Uterus (tissue), 4 donors: ENCODE data around the gene RAX2. TPM values are rescaled to one million over a fixed set of nuclear protein-coding genes. Genes with fewer than 3 reads are reported as not detected.

Experiments used
- DNase-seq, 2 donors: peaks; one replicate each; pipeline ENCODE4 v3.0.0-alpha.2; 2019 to 2020
- H3K27ac ChIP-seq, 2 donors: fragments of 200-600 bp; sonication (generic); 1 replicate in 1 of 2; 2 replicates in 1 of 2; pipeline ENCODE4 v1.5.1; 2016 to 2018
- H3K27me3 ChIP-seq, 2 donors: fragments of 200-600 bp; sonication (generic); one replicate each; pipeline ENCODE4 v1.5.1; 2018 to 2019; ENCODE audit warnings: control low read depth in 1 of 2
- H3K36me3 ChIP-seq, 2 donors: fragments of 200-600 bp; sonication (generic); one replicate each; pipeline ENCODE4 v1.5.1; 2019; ENCODE audit warnings: control low read depth in 1 of 2
- H3K4me1 ChIP-seq, 2 donors: fragments of 200-600 bp; sonication (generic); one replicate each; pipeline ENCODE4 v1.5.1; 2018 to 2019; ENCODE audit warnings: control low read depth in 1 of 2
- H3K4me3 ChIP-seq, 2 donors: fragments of 200-600 bp; sonication (generic); 1 replicate in 1 of 2; 2 replicates in 1 of 2; pipeline ENCODE4 v1.5.1; 2018 to 2019; ENCODE audit warnings: mild to moderate bottlenecking in 1 of 2
- H3K9me3 ChIP-seq, 2 donors: fragments of 200-600 bp; sonication (generic); one replicate each; pipeline ENCODE4 v1.5.1; 2019; ENCODE audit warnings: control low read depth in 1 of 2
- CTCF ChIP-seq, 4 experiments: fragments of 200-600 bp in 2 of 4; fragments of 450-650 bp in 2 of 4; sonication (generic) in 2 of 4; IDR thresholded peaks; one replicate each; pipeline ENCODE4 v1.5.1; 2016 to 2019; ENCODE audit warnings: antibody characterized with exemption in 4 of 4, mild to moderate bottlenecking in 2 of 4, moderate library complexity in 1 of 4
- POLR2A ChIP-seq, 2 donors: fragments of 450-650 bp; IDR thresholded peaks; one replicate each; pipeline ENCODE4 v1.6.1; 2016; ENCODE audit warnings: antibody characterized with exemption in 2 of 2, mild to moderate bottlenecking in 1 of 2, moderate library complexity in 1 of 2
- intact Hi-C: fragments of 100-400 bp; cut with DNase I; formaldehyde crosslinking; loops from one replicate; pipeline ENCODE4 v1.15.1; 2023; ENCODE audit warnings: low total_unique reads
- total RNA-seq, 4 donors: library from RNA; depleted of rRNA in 3 of 4; stranded (reverse); fragments of >200 nt in 3 of 4; gene quantifications; one replicate each; pipeline versions ENCODE4 v1.1.0 to v1.2.4, GENCODE V29; 2014 to 2023
- donor health status: DM: yes; HTN: yes; CAD: no.

The RAX2 gene
- total RNA-seq, 4 donors from 2014 or later = 0.14 to 4.3 TPM; not detected in 2

DNA sequence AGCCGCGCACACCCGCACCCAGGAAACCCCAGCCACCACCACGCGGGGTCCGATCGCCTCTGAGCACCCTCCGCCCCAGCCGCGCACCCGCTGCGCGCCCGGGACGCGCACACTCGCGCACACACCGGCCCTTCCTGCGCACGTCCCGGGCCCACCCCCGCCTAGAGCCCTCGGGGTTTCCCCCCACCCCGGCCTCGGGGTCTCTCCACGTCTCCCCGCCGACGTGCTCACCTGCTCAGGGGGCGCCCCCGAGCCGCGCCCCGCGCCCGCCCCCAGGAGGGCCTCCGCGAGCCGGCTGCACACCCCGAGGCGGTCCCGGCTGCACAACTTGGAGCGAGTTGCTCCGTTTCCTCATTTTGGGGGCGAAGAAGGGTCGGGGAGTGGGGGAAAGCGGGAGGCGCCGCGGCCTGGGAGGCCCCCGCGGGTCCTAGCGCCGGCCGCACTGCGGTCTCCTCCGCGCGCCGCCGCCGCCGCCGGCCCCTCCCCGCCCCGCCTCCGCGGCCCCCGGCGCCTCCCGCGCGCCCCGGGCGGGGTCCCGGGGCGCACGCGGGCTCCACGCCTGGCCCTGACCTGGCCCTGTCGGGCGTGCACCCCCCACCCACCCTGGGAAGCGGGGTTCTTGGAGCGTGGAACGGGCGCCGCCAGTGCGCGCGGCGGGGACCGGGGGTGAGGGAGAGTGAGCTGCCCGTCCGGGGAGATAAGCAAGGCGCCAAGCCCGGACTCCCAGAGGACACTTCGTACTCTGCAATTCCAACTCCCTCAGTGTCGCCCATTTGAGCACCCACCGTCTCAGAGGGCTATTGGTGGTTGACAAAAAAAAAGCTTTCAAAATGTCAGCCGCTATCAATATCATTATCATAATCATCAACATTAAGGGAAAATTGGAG, 14.2 kb upstream of the RAX2 start, which contains the start of gene MATK:
Gene MATK (minus strand): TSS at position 444 of the 887 bp plus-strand sequence. CDS start 1,246 bp downstream, outside the sequence.
- Histone ChIP-seq H3K27ac (no peak within 1 kb of the TSS), H3K27me3 (peaks cover 0 to 4% of the 10 kb centered on the region in 2 donors), H3K4me3 (no peak within 1 kb of the TSS), H3K9me3 (peaks cover 0 to 19% of the 10 kb centered on the region in 2 donors), H3K36me3 (no peaks in the 10 kb centered on the region), H3K4me1 (no peaks in the 10 kb centered on the region)
- no peak for DNase-seq
- TF ChIP-seq POLR2A (IDR thresholded peaks at IDR 0.05) (no peak), CTCF (IDR thresholded peaks at IDR 0.05) (no peak)
- intact Hi-C loops = no loop called here

DNA sequence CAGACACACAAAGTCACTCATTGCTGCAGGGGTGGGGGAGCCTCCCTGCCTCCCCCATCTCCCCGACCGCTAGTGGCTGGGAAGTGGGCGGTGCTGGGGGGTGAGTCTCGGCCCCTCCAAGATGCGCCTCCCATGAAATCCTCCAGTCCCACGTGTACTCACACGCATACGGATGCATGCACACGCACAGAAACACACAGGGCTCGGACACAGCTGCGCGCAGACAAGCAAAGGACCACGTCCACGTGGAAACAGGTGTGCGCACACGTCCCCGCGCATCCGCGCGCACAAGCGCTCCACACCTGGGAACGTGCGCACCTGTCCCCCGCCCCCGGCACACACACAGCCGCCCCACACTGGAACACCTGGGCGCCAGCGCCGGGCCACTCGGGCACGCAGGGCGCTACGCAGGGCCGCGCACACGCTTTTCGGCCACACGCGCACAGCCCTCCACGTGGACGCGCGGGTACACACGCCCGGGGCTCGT, 13.5 kb upstream of the RAX2 start:
- no peak for DNase-seq

DNA sequence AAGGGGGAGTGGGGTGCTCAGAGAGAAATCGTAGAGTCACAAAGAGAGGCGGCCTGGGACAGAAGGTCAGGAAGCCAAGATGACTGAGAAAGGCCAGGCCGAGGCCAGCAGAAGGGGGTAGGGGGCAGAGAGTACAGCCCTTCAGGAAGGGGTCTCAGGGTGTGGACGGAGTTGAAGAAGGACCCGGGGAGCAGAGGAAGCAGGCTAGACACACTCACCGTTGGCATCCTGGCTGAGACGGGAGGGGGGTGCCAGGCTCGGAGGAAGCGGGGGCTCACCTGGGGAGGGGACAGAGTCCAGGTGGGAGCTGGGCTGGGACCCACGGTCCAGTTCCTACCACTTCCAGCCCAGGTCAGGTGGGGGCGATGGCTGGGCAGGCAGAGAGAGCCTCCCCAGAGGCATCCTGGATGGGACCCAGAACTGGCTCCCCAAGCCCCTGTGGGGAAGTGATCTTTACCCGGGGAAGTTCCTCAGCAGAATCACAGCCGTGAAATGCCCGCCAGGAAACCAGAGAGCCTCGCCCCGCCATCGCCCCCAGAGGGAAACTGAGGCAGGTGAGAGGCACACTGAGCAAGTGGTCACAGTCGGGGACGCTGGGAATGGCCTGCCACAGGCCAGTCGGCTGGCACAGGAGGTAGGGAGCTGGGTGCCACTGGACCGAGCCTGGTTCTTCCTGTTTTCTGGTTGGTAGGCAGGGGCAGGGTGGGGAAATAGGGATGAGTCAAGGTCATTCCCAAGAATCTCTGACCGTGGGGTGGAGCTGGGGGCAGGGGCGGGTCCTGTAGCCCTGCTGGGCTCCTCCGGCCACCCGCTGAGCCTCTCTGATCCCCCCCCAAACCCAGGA, 12.8 kb upstream of the RAX2 start:
- peaks cover 0 to 19% of the 10 kb centered on the region in 2 donors for H3K9me3 ChIP-seq
- no peak overlapping the region for H3K4me3 ChIP-seq
- H3K27me3 ChIP-seq = peaks cover 0 to 4% of the 10 kb centered on the region in 2 donors
- DNase-seq = no peak
- TF ChIP-seq POLR2A (IDR thresholded peaks at IDR 0.05) (no peak), CTCF (IDR thresholded peaks at IDR 0.05) (no peak)
- no peaks in the 10 kb centered on the region for H3K36me3 ChIP-seq
- intact Hi-C loops = no loop called here
- H3K4me1 ChIP-seq = no peaks in the 10 kb centered on the region
- no peak overlapping the region for H3K27ac ChIP-seq

More for the DNA sequence above, 13.5 kb upstream of the RAX2 start:
- no peaks in the 10 kb centered on the region for H3K36me3 ChIP-seq
- no peak overlapping the region for H3K27ac ChIP-seq
- intact Hi-C loops = no loop called here
- no peaks in the 10 kb centered on the region for H3K4me1 ChIP-seq
- no peak for TF ChIP-seq CTCF (IDR thresholded peaks at IDR 0.05)
- no peak for TF ChIP-seq POLR2A (IDR thresholded peaks at IDR 0.05)
- peaks cover 0 to 4% of the 10 kb centered on the region in 2 donors for H3K27me3 ChIP-seq
- peaks cover 0 to 19% of the 10 kb centered on the region in 2 donors for H3K9me3 ChIP-seq
- H3K4me3 ChIP-seq = no peak overlapping the region

DNA sequence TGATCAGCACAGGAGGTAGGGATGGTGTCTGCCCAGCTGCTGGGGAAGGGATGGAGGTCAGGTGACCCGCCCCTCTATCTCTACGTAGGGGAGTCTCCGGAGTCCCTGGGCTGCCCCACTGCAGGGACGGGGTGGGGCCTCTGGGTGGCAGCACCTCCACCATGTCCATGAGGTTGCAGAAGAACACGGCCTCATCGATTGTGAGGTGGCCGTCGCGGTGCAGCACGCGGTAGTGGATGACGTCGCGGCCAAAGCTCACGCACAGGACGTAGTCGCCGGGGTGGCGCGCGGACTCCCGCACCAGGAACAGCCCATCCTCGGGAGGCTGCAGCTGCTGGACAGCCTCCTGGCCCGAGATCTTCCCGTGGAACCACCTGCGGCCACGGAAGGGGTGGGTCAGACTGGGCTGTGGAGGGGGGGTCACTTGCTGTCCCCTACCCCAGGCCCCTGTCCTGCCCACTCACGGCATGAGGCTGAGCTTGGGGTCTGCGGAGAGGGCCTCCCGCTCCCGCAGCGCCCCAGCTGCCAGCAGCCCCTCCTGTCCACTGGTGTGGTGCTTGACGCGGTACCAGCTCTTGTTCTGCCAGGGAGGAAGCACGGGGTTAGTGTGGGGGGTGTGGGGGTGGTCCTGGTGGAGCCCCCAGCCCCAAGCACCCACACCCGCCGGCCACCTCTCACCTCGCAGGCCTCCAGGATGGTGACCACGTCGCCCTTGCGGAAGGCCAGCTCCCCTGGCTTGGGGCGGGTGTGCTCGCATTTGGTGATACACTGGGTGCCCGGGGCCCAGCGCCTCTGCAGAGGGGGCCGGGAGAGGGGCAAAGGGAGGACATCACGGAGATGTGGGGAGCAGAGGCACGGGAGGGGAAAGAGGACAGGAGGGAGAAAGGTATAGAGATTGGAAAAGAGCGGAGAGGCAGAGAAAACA, 11.9 kb upstream of the RAX2 start:
- DNase-seq = no peak
- intact Hi-C loops = no loop called here

More for the DNA sequence above, 11.9 kb upstream of the RAX2 start:
- Histone ChIP-seq H3K27me3 (peaks cover 0 to 4% of the 10 kb centered on the region in 2 donors), H3K27ac (no peak overlapping the region), H3K9me3 (peaks cover 0 to 19% of the 10 kb centered on the region in 2 donors), H3K4me1 (no peaks in the 10 kb centered on the region), H3K36me3 (no peaks in the 10 kb centered on the region), H3K4me3 (no peak overlapping the region)
- TF ChIP-seq CTCF (IDR thresholded peaks at IDR 0.05) (no peak), POLR2A (IDR thresholded peaks at IDR 0.05) (no peak)
